ENCODE measurements around the gene CFD.
A peak's percentile ranks its signal among the peaks of the same experiment; 100 is the strongest.
"Not testable (repeated sequence)": the region's sequence is repeated elsewhere in the genome, so short reads cannot be mapped to it uniquely, and the experiment has no call there.

CFD gene

GRCh38 chr19:824885-825284 lies 34.6 kb upstream of the CFD start:
- intact Hi-C loops (cut with DNase I), result no loop called here
- peak in 1 of 10 donors; percentile 80 for DNase-seq

- DNase-seq, result no peak
- intact Hi-C loops (cut with DNase I), result no loop called here
Measured at GRCh38 chr19:825897-826644, 33.4 kb upstream of the CFD start.

GRCh38 chr19:827314-827709 lies 32.2 kb upstream of the CFD start:
- DNase-seq, result no peak
- intact Hi-C loops (cut with DNase I), result no loop called here

- intact Hi-C loops (cut with DNase I), result no loop called here
- peak in 1 of 10 donors; percentile 81 for DNase-seq
Measured at GRCh38 chr19:827710-828321, 31.6 kb upstream of the CFD start, which contains the start of gene AZU1. AZU1 (plus strand) TSS chr19:827837; CDS start chr19:827847, 10 bp downstream.

- intact Hi-C loops (cut with DNase I), result no loop called here
- DNase-seq, result no peak
Measured at GRCh38 chr19:829129-829758, 30.2 kb upstream of the CFD start.

- no peak for DNase-seq
- intact Hi-C loops (cut with DNase I), result no loop called here
Measured at GRCh38 chr19:831407-832369, 27.8 kb upstream of the CFD start.

GRCh38 chr19:834216-834615 lies 25.2 kb upstream of the CFD start:
- intact Hi-C loops (cut with DNase I), result no loop called here

GRCh38 chr19:835210-835810 lies 24.2 kb upstream of the CFD start:
- no peak for DNase-seq
- intact Hi-C loops (cut with DNase I), result no loop called here

More at GRCh38 chr19:834216-834615, 25.2 kb upstream of the CFD start:
- no peak for DNase-seq

GRCh38 chr19:840519-841206 lies 18.8 kb upstream of the CFD start, which contains the start of gene PRTN3:
PRTN3 (plus strand) TSS chr19:840999; CDS start chr19:841009, 10 bp downstream.
- intact Hi-C loops (cut with DNase I), result no loop called here
- no peak for DNase-seq

- DNase-seq; intact Hi-C loops (cut with DNase I): not testable (repeated sequence)
Measured at GRCh38 chr19:842802-843179, 16.7 kb upstream of the CFD start.

- DNase-seq, result no peak
- intact Hi-C loops (cut with DNase I), result no loop called here
Measured at GRCh38 chr19:843180-843835, 16.2 kb upstream of the CFD start.

GRCh38 chr19:843836-844545 lies 15.5 kb upstream of the CFD start:
- DNase-seq, result peak in 1 of 10 donors; percentile 50
- intact Hi-C loops (cut with DNase I), result no loop called here

- no peak for DNase-seq
- intact Hi-C loops (cut with DNase I), result no loop called here
Measured at GRCh38 chr19:844546-844971, 14.9 kb upstream of the CFD start.

- intact Hi-C loops (cut with DNase I), result no loop called here
- no peak for DNase-seq
Measured at GRCh38 chr19:845707-846521, 13.6 kb upstream of the CFD start.

- intact Hi-C loops (cut with DNase I), result no loop called here
- DNase-seq, result no peak
Measured at GRCh38 chr19:848386-848921, 11.0 kb upstream of the CFD start.

- intact Hi-C loops (cut with DNase I); DNase-seq: not testable (repeated sequence)
Measured at GRCh38 chr19:849195-849594, 10.3 kb upstream of the CFD start.

All from posterior cingulate gyrus (tissue), 11 donors.